EH (cell line): ENCODE data around the gene PKP3.
A peak's percentile ranks its signal among the peaks of the same experiment; 100 is the strongest.
"Not testable (repeated sequence)": the region's sequence is repeated elsewhere in the genome, so short reads cannot be mapped to it uniquely, and the experiment has no call there.

Experiments used
- DNase-seq: peaks from one replicate; pipeline ENCODE4 v3.0.0-alpha.2; 2015; ENCODE audit warnings: low read depth

PKP3 gene

GRCh38 chr11:394034-394857 is at the start of gene PKP3:
TSS of gene PKP3 (plus strand) at chr11:394209. CDS start at chr11:394293, 84 bp downstream.
- peak; percentile 73 for DNase-seq

GRCh38 chr11:344836-345578 is 49.0 kb upstream of the PKP3 start:
- DNase-seq: no peak

DNA sequence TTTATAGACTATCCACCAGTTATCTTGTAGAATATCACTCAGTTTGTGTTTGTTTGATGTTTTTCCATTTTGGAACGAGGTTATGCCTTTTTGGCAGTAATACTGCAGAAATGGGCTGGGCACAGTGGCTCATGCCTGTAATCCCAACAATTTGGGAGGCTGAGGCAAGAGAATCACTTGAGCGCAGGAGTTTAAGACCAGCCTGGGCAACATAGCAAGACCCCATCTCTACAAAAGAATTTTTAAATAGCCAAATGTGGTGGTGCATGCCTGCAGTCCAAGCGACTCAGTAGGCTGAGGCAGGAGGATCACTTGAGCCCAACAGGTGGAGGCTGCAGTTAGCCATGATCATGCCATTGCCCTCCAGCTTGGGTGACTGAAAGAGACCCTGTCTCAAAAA is 47.5 kb upstream of the PKP3 start:
- no peak for DNase-seq

GRCh38 chr11:349270-349954 is 44.6 kb upstream of the PKP3 start:
- not testable (repeated sequence) for DNase-seq

- not testable (repeated sequence) for DNase-seq
Observed at GRCh38 chr11:350033-350722, 43.8 kb upstream of the PKP3 start.

DNA sequence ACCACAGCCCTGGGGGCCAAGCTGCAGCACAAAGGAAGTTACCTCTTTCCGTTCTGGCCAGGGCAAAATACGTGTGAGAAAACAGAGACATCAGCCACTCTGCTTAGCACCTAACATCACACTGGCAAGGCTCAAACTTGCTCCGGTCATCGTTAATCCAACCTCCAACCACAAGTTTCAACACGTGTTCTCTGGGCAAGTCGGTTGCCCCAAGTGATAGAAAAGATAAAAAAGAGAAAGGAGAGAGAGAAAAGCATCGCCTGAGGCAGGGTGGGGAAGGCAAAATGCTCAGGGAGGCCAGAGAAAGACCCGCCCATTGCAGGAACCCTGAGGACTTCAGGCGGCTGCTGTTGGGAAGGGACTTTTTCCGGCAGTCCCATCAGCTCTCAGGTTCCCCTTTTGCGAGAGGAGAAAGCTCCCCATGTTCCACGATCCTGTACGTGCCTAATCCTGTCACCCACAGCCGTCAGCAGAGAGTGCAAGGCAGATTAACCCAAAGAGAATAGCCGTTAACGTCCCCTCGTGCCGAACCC is 43.2 kb upstream of the PKP3 start:
- DNase-seq: peak; percentile 48

- no peak for DNase-seq
Observed at GRCh38 chr11:351411-351810, 42.6 kb upstream of the PKP3 start.

GRCh38 chr11:352456-353031 is 41.5 kb upstream of the PKP3 start:
- DNase-seq: no peak

DNA sequence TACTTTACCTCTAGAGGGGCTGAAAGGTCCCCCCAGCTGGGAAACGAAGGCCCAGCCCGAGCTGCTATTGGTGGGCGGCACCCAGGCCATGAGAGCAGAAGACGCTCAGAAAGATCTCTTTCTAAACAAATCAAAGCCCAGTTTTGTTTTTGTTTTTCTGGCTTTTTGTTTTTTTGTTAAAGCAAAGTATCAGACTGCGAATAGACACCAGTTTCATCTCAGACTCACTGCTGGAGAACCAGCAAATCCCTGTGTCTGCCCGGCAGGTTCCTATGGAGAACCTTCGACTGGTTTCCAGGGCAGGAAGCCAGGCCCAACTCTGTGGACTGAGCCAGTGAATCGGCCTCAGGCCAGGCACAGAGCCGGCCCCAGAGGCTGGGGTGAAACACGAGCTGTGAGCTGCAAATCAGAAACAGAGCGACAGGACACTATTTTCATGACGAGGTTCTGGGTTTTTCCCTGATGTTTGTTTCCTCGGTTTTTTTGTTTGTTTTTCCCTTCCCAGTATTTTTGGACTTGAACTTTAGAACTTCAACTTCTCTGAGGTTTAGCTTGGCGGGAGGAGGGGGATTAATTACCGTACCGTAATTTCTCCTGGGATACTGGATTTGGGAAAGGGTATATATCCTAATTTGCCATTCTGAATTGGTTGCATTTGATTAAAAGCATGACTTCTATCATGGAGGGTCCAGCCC is 40.7 kb upstream of the PKP3 start:
- peak; percentile 83 for DNase-seq

- DNase-seq: peak; percentile 97
Observed at GRCh38 chr11:355581-356458, 38.2 kb upstream of the PKP3 start.

DNA sequence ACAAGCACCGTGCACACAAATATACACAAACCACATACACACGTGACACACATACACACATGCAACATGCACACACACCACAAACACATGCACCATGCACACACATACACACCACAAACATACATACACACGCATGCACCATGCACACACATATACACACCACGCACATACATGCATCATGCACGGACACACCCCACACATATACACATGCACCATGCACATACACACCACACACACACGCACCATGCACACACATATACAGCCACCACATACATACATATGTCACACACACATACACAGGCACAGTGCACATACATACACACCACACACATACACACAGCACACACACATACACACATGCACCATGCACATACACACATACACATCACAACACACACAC is 37.4 kb upstream of the PKP3 start:
- no peak for DNase-seq

- no peak for DNase-seq
Observed at GRCh38 chr11:357582-357981, 36.4 kb upstream of the PKP3 start.

DNA sequence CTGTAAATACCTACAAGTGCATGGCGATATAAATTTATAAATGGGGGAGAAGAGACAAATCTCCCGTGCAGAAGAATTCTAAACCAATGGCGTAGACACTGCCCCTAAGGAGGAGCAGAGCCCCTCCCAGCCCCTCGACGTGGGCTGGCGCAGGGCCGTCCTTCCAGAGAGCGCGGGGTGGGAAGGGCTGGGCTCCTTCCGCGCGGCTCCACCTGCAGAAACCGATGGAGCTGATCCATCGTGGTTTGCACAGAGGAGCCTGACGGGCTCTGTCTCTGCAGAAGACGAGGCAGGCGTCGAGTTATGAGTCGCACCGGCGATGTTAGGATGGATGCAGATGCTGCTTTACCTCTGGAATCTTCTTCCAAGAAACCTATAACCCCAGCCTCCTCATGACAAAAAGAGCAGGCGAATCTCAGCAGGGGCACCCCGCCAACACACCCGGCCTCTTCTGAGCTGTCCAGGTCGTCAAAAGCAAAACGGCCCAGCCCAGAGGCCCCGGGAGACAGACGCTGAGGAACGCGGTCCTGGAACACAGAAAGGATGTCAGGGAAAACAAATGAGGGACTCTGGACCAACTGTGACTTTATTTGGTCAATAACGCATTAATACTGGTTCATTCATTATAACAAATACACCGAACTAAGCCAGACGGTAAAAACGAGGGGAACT is 35.7 kb upstream of the PKP3 start:
- no peak for DNase-seq

DNA sequence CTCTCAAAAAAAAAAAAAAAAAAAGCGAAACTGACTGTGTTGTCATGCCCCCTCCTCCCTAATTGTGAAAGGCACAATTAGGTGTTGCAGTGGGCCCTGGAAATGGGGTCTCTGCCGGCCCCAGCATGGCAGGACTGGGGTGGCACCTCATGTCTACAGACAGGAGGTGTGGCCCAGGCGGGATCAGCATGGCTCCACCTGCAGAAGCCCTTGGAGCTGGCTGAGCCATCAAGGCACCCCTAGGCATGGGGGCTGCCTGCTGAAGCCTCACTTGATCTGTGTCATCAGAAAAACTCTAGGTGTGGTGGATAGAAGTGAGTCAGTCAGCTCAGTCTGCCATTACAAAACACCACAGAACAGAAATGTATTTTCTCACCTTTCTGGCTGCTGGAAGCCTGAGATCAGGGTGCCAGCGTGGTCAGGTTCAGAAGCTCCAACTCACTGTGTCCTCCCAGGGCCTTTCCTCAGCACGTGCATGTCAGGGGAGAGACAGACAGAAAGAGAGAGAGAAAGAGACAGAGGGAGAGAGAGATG is 34.8 kb upstream of the PKP3 start:
- no peak for DNase-seq

- no peak for DNase-seq
Observed at GRCh38 chr11:360326-361280, 33.4 kb upstream of the PKP3 start.

DNA sequence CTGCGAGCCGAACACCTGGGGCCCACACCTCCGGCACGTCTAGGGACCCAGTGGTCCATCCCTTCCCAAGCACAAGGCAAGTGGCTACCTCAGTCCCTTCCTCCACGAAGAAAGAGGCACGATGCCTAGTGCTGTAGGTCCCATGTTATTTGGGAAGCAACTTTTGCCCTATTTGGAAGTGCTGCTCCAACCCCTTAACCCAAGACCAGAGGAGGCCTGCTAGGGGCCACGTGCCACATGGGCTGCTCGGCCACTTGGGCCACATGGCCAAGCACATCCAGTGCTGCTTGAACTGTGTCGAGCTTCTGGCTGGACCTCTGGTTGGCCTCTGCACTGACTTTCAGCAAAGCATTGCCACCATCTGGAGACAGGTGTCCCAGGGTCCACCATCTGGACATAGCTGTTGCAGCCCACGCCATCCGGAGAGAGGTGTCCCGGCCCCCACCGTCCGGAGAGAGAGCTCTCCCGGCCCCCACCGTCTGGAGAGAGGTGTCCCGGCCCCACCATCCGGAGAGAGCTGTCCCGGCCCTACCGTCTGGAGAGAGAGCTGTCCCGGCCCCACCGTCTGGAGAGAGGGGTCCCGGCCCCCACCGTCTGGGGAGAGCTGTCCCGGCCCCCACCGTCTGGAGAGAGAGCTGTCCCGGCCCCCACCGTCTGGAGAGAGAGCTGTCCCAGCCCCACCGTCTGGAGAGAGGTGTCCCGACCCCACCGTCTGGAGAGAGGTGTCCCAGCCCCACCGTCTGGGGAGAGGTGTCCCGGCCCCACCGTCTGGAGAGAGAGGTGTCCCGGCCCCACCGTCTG is 31.2 kb upstream of the PKP3 start:
- no peak for DNase-seq

- DNase-seq: not testable (repeated sequence)
Observed at GRCh38 chr11:363443-363805, 30.6 kb upstream of the PKP3 start.
